ENCODE measurements around the gene FOXP1.
"Not testable (repeated sequence)": the region's sequence is repeated elsewhere in the genome, so short reads cannot be mapped to it uniquely, and the experiment has no call there.

The FOXP1 gene

DNA sequence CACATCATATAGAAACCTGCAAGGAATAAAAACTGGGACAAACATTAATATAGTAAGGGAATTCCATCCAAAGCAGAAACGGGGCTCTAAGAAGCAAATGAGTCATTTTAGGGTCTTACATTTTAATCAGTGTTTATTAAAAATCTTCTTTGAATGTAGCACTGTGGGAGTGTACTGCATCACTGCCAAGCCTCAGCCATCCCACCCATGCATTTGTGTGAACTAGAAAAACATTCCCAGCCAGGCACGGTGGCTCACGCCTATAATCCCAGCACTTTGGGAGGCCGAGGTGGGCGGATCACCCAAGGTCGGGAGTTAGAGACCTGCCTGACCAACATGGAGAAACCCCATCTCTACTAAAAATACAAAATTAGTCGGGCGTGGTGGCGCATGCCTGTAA lies 57.1 kb downstream of the FOXP1 start:
- not testable (repeated sequence) for DNase-seq

GRCh38 chr3:71525391-71525790 lies 58.1 kb downstream of the FOXP1 start:
- no peak for DNase-seq

GRCh38 chr3:71524672-71525071 lies 58.9 kb downstream of the FOXP1 start:
- DNase-seq, result no peak

DNA sequence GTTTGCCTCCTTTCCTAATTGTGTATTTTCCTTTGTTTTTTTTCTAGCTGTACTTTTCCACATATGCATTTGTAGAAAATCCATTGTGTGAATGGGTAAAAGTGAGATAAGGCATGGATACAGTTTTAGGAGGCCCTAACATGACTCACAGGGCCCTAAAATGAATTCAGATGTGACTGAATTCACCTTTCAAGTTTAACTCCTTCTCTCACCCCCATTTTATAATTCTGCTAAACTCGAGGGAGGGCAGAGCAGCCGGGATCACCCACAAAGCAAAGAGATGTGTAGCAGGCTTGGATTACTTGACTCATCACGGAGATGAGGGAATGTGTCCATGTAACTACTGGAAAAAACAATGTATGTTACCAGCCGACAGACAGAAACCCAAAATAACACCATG lies 59.9 kb downstream of the FOXP1 start:
- DNase-seq, result peak; percentile 78

GRCh38 chr3:71521940-71522876 lies 61.3 kb downstream of the FOXP1 start:
- DNase-seq, result no peak

GRCh38 chr3:71521021-71521352 lies 62.5 kb downstream of the FOXP1 start:
- DNase-seq, result no peak

DNA sequence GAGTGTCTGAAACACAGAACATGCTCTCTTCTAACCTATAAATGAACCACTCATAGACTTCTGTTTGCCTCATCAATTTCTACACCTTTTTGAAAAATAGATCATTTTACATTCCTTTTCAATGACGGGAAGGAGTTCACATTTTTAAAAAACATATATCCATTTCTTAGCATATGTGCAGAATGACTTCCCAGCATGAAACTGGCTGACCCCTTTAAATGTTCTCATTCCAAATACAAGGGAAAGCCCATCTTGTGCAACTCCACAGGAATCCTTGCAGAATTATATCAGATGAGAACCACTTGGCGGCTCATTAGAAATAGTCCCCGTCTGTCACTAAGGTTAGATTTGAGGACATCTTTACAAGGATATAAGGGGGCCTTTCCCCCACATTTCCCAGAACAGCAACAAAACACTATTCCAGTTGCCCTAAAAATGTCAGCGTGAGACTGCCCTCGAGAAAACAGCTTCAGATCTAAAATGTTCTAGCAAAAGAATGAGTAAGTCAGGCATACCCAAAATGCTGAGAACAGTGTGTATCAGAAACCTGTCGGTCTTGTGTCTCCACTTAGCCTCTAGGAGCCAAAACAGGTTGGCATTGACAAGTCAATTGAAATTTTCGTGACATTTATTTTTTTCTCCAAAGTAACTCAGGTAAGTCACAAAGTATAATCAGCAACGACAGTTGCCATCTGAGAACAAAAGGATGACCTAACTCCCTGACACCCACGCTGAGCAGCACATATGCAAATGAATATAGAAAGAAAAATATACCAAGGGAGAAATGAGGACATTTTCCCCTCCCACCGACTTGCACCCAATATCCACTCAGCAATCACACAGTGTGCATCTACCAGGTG lies 63.1 kb downstream of the FOXP1 start:
- peak; percentile 87 for DNase-seq

GRCh38 chr3:71518089-71518488 lies 65.4 kb downstream of the FOXP1 start:
- no peak for DNase-seq

DNA sequence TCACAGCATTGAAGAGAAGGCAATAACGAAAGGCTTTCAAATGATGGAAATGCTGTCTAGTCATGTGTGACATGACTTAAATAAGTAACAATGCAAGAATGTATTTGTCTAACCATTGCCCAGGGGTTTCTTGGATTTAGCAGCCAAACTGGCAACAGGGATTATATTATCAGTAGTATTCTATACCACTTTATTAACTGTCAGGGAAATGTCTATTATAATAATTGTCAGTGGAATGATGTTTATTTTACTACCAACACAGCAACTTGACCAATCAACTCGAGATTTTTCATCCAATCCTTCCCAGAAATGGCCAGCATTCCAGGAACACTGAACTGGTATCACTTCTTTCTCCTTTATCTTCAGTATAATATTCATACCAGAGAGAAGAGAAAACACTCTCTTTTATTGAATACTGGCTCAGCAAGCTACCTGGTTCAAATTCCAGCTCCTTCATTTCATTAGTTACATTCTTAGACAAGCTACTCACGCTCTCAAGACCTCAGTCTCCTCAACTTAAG lies 66.2 kb downstream of the FOXP1 start:
- DNase-seq, result peak; percentile 68

GRCh38 chr3:71515636-71516365 lies 67.7 kb downstream of the FOXP1 start:
- DNase-seq, result no peak

GRCh38 chr3:71514621-71515020 lies 68.9 kb downstream of the FOXP1 start:
- no peak for DNase-seq

GRCh38 chr3:71513515-71513914 lies 70.0 kb downstream of the FOXP1 start:
- no peak for DNase-seq

- DNase-seq, result no peak
Measured at GRCh38 chr3:71513081-71513480, 70.4 kb downstream of the FOXP1 start.

- no peak for DNase-seq
Measured at GRCh38 chr3:71512544-71512943, 71.0 kb downstream of the FOXP1 start.

DNA sequence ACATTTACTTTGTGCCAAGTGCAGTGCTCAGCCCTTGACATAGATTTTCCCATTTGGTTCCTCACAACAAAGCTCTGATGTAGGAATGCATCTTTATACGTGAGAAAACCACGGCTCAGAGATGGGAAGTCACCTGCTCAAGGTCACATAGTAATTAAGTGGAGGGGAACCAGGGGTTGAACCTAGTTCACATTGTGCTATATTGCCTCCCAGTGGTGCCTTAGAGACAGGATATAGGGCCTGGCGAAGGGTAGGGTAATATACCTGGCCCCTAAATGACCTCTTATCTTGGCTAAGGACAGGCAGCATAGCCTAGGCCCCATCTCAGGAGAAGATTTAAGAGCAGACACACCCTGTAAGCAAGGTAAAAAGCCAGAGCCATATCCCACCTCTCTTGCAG lies 71.5 kb downstream of the FOXP1 start:
- DNase-seq, result no peak

GRCh38 chr3:71511446-71511845 lies 72.1 kb downstream of the FOXP1 start:
- DNase-seq, result no peak

GRCh38 chr3:71511037-71511436 lies 72.5 kb downstream of the FOXP1 start:
- DNase-seq, result peak; percentile 99

DNA sequence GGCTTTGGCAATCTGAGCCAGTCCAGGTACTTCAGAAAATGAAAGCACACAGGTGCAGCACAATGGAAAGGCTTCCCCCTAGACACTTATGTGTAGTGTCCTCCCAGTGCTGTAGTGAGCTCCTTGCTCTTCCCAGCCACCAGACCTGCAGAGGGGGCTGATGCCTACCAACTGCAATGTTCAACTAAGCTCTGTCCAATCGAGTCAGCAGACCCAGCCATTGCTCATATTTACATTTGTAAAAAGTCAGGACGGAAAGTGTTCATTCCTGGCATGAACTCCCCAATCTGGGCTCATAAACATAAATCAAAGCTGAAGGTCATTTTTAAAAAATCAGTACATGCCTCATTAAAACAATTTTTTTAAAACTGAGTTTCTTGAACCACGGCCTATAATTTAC lies 73.0 kb downstream of the FOXP1 start:
- DNase-seq, result peak; percentile 86

GRCh38 chr3:71509066-71509465 lies 74.5 kb downstream of the FOXP1 start:
- DNase-seq, result peak; percentile 90

DNA sequence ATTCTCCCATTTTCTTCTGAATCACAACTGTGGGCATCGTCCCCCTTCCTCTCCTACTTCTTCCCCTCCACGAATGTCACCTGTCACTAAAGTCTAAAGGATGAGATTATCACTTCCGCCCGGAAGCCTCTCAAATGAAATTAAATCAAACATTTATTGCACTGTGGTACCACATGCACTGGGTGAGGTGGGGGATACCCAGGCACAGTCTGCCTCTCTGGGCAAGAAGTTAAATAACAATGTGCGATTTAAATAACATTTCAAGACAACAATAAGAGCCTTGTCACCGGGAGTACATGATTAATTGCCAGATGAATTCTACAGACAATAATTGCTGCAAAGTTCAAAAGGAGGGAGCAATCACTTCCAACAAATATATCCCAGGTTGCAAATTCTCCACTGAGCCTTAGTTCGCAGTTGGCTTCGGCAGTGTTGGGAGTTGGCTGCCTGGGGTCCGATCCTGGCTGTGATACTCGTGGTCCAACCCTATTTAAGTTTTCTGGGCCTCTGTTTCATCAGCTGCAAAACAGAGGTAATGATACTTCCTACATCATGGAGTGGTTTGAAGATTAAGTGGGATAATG lies 77.7 kb downstream of the FOXP1 start:
- DNase-seq, result no peak

DNA sequence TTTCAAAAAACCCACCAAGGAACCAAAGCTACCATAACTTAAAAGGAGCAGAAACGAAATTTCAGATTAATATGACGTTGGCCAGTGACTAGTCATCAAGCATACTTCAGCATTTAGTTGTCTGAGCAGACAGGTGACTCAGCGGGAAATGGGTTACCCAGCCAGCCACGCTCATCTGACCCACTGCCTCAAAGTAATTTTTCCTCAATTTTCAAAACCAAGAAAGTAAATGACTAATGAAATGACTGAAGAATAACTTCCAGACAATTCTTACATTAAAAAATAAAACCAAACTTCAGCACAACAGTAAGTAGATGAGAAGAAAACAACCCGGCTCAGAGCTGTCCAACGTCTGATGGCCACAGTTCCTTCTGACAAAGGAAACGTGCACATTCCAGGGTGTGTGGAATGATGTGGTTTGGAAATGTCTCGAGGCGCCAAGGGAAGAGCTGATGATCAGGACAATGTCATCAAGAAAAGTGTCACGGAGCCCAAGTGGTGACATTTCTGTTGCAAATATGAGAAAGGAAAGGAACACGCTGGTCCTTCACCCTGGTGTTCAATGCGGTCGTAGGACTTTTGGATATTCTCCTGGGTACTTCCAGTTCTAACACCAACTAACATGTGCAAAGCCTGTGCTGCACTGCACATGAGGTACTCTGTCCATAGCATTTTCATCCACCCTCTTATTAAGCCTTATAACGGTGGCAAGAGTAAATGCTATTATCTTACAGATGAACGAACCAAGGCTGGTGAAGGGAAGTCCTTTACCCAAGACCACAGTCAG lies 79.1 kb downstream of the FOXP1 start:
- peak; percentile 98 for DNase-seq
